ENCODE data around the gene CGN.
"Not testable (repeated sequence)": the region's sequence is repeated elsewhere in the genome, so short reads cannot be mapped to it uniquely, and the experiment has no call there.

Gene CGN

DNA sequence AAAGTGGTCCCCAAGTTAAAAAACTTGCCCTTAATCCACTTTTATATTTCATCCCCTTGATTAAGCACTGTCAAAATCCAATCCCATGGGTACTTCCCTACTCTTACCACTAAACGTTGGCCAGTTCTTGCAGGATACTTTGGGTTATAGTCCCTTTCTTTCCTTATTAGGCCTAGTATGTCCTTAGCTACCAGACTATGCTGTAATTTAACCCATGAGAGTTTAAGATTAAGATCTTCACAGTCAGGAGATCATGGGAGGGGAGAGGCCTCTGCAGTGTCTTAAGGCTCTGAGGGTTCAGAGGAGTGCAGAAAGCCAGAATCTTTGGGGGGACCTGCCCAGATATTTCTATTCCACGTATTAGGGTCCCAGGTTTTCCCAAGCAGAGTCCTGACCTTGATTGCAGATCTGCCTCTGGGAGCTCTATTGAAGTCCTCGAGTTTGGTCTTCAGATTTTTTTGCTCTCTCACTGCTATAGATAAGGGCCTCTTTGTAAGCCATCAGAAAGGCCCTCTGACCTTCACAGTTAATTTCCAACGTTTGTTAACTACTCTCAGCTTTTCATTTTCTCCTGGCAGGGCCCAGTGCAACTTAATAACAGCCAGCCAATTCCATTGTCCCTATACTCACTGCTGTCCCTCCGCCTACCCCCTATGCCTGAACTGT lies 9.0 kb upstream of the CGN start:
- DNase-seq (ENCODE audit: low read depth in 2 of 2), result no peak

DNA sequence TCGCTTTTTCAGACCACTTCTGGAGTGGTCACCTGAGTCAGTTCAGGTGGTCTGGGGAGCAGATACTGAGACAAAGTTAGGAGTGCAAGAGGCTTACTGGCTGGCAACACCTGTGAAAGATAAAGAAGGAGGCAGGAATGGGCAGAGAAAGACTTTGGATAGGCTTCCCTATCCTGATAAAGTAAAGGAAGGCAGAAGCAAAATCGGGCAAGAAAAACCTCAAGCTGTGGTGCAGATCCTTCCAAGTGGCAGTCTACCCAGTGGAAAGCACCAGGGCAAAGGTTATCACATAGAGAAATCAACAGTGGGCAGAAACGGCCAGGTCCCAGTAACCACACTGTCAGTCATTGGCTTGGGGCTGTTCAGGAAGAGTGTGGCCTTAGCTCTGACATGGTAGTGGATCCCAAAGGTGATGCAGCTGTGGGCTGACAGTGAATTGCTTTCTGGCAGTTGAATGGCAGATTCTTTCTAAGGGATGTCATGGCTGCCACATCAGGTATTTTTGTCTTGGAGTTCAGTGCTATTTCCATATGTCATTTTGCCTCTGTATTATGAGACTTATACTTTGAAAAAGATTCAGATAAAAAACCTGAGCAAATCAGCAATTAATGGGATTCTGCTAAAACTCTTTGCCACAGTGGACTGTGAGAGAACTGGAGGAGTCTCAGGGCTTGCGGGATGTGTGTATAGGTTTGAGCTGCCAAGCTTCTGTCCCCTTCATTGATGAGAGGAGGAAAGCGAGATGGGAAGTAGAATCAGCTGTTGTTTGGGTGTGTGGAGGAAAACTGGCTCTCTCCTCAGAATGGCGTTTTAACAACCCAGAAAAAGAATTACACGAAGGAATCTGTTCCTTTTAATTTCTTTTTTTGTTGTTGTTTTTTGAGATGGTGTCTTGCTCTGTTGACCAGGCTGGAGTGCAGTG lies 8.1 kb upstream of the CGN start:
- no peak for DNase-seq (ENCODE audit: low read depth in 2 of 2)

DNA sequence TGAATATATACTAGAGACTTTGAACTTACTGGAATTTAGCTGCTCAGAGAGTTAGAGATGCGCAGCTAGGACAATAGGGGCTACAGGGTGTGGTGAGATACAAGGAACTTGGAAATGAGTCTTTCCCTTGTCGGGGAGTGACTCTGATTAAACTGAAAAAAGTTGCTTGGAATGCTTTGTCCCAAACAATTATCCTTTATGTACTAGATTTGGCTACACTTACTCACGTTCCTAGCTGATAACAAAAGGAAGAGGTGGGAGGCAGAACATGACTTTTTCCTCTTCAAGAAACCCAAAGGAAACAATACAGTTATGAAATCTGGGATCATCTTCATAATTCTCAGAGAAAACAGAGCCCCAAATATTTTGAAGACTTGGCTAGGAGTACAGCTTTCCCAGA lies 6.9 kb upstream of the CGN start:
- DNase-seq (ENCODE audit: low read depth in 2 of 2), result no peak

DNA sequence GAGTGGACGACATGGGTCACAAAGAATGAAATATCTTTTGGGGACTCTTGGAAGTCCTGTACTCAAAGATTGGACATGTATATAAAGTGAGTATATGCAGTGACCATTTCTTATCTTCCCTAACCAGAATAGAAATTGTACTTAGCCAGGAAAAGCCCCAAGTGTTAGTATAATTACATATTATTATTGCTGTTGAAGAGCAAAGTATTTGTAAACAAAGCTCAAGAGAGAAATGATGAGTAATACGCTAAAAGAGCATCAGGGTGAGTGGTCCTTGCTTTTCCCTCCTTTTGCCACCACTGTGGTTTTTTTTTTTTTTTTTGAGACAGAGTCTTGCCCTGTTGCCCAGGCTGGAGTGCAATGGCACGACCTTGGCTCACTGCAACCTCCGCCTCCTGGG lies 6.4 kb upstream of the CGN start:
- no peak for DNase-seq (ENCODE audit: low read depth in 2 of 2)

DNA sequence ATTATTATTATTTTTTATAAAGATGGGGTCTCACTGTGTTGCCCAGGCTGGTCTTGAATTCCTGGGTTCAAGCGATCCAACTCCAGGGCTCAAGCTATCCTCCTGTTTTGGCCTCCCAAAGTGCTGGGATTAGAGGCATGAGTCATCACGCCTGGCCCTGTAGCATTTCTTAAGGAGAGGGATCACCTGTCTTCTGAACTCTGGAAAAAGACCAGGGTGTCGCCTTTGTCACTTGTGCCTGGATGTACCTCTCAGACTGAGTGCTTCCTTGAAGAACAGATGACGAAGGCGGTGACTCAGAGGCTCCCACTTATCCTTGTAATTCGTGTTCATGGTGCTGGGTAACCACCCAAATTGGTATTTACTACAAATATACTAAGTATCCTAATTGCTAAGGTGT lies 2.4 kb upstream of the CGN start:
- DNase-seq (ENCODE audit: low read depth in 2 of 2), result no peak

DNA sequence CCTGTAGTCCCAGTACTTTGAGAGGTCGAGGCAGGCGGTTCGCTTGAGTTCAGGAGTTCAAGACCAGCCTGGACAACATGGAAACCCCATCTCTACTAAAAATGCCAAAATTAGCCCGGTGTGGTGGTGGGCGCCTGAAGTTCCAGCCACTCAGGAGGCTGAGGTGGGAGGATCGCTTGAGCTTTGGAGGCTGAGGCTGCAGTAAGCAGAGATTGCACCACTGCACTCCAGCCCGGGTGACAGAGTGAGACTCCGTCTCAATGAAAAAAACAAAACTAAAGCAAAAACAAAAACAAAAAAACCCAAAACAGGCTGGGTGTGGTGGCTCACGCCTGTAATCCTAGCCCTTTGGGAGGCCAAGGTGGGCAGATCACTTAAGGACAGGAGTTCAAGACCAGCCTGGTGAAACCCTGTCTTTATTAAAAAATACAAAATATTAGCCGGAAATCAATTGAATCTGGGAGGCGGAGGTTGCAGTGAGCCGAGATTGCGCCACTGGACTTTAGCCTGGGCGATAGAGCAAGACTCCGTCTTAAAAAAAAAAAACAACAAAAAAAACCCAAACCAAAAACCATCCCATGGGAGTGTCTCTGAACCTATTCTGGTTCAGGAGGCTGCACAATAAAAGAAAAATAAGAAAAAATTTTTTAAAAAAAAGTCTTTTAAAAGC lies 1.7 kb upstream of the CGN start:
- DNase-seq (ENCODE audit: low read depth in 2 of 2), result no peak

DNA sequence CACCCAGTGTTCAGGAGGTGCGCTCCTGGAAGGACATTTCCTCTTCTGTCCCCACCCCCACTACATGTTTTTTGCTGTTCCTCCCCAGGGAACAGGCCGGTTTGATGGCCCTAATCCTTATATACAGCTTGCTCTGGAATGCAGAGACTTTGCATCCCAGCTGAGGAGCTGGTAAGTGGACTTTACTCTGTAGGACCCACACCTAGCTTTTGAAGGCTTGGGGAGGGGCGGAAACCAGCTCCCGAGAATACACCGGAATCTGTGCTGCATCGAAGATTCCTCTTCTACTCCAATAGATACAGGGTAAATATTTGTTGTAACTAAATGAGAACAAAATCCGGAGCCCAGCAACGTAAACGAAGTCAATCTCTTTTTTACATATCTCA lies 1.2 kb upstream of the CGN start:
- DNase-seq (ENCODE audit: low read depth in 2 of 2), result no peak

DNA sequence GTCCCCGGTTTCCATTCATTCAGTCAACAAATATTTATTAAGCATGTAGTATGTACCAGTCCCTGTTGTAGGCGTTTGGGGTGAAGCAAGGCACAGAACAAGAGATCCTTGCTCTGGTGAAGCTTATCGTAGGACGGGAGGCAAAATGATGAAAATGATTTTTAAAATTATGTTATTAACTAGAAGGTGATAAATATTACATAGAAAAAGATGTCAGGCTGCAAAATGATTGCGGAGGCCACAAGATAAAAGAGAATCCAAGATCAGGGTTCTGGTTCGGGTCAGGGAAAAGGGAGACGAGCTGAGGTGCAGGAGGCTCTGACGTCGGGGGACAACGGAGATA lies 602 bp upstream of the CGN start:
- DNase-seq (ENCODE audit: low read depth in 2 of 2), result no peak

DNA sequence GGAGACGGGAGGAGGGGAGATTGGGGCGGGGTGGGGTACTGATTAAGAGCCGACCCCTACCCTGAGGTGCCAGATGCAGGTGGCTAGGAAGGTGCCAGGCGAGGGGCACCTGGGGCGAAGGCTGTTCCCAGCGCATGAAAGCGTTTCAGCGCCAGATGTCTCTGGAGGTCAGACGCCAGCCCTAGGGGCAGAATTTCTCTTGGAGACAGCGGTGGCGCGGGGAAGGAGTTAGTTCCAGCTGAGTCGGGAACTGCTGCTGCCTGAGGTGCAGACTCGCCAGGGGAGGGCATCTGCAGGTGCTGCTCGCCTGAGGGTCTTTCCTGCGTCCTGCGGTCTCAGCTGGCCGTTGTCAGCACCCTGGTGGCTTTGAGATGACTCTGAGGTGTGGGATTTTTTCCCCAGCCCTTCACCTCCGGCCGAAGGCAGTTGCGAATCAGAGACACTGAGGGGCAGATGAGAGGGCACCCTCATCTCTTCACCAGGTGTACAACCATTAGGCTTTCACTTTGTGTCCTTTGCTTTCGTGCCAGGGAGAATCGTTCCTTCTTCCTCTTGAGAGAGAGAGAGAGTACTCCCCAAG lies 539 bp downstream of the CGN start:
- DNase-seq (ENCODE audit: low read depth in 2 of 2), result no peak

DNA sequence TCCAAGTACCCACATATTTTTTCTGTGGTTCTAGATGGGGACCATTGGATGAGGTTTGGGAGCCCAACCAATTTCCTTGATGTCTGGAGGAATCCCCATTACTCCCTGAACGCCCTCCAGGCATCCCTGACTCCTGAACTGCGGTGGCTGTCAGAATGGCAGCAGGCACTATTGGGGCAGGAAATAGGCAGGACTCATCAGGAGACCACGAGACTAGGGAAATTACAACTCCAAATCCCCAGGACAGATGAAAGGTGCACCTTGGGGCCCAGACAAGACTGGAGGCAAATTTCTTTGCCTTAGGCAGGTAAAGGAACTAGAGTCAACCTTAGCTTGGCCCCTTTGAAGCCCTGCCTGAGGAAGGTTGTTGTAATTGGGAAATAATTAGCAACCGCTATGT lies 1.1 kb downstream of the CGN start:
- DNase-seq (ENCODE audit: low read depth in 2 of 2), result no peak

DNA sequence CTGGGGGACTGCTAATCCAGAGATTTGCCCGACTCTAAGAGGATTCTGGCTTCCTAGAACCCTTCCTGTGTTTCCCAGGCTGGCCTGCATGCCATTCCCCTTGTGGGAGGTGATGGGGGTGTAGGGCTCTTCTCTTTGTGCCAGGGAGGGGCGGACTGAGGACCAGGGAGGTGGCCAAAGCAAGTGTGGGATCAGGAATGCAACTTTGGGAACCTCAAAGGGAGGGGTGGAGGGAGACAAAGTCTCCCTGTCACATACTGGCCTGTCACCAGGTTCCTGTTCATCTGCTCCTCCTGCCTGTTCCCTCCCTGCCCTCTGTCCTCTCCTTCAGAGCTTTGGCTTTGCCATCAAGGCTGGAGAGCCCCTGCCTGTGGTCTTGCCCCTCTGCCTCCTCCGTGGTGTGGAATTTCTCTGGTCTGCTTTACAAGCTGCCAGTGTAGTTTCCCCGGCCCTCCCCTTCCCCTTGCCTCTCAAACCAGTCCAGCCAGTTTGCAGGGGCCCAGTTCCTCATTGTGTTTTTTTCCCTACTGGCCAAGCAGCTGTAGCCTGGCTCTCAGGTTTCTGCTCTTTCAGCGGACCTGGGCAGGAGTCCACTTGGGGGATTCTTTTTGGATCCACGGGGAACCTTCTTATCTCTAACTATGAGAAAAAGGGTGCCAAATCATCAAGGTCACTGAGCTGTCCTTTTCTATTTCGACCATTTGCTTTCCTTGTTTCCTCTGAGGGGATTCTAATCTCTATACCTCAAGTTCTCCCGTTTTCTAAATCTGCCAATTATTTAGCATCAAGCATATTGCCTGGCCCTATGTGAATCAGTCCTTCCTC lies 1.8 kb downstream of the CGN start:
- no peak for DNase-seq (ENCODE audit: low read depth in 2 of 2)

DNA sequence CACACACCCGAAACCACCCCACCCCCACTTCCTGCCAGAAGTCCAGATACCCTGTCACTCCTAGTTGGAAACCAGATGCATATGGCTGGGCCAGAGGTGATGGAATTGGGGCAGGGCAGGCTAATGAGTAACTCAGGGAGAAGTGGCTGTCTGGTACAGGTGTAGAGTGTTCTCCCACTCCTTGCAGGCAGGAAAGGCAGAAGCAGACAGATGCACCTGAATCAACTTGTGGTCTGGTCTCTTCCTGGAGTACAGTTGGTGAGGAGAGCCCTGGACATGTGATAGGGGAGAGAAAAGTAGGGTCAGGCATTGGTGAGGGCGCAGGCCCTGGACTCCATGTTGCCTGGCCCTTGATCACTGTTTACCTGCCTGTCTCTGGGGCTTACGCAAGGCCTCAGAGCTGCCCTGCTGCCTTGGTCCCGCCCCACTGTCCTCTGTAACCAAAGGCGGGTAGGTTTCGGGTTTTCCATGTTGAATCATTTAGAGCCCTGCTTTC lies 2.5 kb downstream of the CGN start:
- no peak for DNase-seq (ENCODE audit: low read depth in 2 of 2)

DNA sequence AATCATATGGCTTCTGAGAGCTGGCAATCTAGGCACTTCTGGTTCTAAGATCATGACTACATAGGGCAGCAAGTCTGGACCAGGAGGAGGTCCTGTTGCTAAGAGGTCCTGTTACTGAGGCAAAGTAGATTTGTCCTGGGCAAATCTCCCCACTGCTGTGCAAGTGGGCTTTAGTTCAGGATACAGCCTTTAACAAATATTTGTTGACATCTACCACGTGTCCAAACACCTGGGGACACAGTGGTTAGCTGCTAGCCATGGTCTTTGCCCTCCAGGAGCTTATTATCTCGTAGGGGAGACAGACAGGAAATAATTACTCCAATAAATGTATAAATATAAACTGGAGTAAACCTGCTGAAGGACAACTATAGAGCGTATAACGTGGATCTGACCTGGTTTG lies 3.2 kb downstream of the CGN start:
- DNase-seq (ENCODE audit: low read depth in 2 of 2), result no peak

DNA sequence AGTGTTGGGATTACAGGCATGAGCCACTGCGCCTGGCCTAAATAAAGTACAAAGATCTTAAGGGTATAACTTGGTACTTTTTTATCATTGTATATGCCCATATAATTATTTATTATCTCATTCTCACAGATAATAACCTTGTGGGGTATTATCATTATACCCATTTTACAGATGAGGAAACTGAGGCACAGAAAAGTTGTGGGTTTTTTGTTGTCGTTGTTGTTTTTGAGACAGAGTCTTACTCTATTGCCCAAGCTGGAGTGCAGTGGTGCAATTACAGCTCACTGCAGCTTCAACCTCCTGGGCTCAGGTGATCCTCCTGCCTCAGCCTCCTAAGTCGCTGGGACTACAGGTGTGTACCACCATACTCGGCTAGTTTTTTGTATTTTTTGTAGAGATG lies 4.1 kb downstream of the CGN start:
- no peak for DNase-seq (ENCODE audit: low read depth in 2 of 2)

DNA sequence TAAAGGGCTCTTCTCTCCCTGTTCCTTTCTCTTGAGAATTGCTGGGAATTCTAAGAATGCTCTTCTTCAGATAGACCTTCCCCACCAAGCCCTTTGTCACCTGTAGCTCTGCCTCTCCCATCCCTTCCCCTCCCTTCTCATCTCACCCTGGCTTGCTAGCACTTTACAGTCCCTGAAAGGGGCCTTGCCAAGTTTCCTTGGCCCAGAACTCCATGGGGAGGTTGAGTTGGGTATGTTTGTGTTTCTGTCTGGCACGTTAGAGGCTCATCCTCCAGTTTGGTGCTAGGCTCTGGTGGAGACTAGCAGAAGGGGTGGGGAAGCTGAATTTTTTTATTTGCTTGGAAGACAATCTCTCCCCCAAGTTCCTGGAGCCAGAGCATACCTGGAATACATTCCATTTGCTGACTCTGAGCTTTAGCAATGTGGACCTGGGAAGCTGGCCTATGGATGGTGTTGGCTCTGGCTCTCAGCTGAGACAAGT lies 4.9 kb downstream of the CGN start:
- no peak for DNase-seq (ENCODE audit: low read depth in 2 of 2)

DNA sequence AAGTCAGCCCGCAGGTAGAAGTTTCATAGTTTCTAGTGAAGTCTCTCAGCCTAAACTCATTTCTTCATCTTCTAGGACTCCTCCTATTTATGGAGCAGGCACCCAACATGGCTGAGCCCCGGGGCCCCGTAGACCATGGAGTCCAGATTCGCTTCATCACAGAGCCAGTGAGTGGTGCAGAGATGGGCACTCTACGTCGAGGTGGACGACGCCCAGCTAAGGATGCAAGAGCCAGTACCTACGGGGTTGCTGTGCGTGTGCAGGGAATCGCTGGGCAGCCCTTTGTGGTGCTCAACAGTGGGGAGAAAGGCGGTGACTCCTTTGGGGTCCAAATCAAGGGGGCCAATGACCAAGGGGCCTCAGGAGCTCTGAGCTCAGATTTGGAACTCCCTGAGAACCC lies 7.2 kb downstream of the CGN start:
- DNase-seq (ENCODE audit: low read depth in 2 of 2), result no peak

DNA sequence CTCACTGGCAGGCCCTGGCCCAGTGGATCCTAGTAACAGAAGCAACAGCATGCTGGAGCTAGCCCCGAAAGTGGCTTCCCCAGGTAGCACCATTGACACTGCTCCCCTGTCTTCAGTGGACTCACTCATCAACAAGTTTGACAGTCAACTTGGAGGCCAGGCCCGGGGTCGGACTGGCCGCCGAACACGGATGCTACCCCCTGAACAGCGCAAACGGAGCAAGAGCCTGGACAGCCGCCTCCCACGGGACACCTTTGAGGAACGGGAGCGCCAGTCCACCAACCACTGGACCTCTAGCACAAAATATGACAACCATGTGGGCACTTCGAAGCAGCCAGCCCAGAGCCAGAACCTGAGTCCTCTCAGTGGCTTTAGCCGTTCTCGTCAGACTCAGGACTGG lies 7.7 kb downstream of the CGN start:
- DNase-seq (ENCODE audit: low read depth in 2 of 2), result no peak

DNA sequence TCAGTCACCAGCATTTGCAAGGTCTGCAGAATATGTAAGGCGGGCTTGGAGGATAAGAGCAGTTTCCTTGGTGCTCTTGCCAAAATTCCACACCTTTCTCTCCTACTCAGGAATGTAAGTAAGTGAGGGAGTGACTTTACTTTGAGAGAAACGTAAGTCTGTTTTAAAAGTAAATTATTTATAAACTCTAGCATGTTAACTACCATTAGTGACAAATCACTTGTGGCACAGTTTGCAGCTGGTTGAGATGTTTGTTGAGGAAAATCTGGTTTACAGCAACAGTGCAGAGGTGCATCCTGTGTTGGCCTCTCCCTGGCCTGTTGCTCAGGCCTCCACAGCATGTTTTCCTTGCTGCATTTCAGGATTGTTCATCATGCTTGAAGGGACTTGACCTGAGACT lies 8.5 kb downstream of the CGN start:
- DNase-seq (ENCODE audit: low read depth in 2 of 2), result no peak

DNA sequence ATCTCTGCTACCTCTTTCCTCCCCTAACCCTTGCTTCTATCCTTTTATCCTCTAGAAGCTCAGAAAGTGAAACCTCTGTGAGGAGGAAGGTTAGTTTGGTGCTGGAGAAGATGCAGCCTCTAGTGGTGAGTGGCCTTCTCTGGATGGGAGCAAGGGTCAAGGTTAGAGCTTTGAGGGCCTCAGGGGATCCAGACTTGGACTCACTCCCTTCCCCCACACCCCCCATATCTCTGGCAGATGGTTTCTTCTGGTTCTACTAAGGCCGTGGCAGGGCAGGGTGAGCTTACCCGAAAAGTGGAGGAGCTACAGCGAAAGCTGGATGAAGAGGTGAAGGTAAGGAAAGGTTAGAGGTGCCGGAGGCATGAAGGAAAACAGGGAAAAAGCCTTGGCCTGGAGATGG lies 9.2 kb downstream of the CGN start:
- DNase-seq (ENCODE audit: low read depth in 2 of 2), result no peak

DNA sequence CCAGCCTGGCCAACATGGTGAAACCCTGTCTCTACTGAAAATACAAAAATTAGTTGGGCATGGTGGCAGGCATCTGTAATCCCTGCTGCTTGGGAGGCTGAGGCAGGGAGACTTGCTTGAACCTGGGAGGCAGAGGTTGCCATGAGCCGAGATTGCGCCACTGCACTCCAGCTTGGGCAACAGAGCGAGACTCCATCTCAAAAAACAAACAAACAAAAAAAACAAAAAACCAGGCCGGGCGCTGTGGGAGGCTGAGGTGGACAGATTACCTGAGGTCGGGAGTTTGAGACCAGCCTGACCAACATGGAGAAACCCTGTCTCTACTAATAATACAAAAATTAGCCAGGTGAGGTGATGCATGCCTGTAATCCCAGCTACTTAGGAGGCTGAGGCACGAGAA lies 11.2 kb downstream of the CGN start:
- not testable (repeated sequence) for DNase-seq (ENCODE audit: low read depth in 2 of 2)

DNA sequence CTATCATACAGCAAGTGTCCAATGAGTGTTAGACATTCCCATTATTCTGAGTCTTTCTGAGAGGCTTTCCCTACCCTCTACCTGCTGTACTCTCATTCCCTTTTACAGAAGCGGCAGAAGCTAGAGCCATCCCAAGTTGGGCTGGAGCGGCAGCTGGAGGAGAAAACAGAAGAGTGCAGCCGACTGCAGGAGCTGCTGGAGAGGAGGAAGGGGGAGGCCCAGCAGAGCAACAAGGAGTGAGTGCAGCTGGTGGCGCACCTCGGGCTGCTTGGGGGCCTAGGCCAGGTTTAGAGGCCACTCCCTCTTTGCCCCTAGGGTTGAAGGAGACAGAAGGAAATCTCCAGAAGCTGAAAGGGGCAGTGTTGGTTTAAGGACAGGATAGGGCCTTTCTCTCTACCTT lies 12.1 kb downstream of the CGN start:
- DNase-seq (ENCODE audit: low read depth in 2 of 2), result no peak

DNA sequence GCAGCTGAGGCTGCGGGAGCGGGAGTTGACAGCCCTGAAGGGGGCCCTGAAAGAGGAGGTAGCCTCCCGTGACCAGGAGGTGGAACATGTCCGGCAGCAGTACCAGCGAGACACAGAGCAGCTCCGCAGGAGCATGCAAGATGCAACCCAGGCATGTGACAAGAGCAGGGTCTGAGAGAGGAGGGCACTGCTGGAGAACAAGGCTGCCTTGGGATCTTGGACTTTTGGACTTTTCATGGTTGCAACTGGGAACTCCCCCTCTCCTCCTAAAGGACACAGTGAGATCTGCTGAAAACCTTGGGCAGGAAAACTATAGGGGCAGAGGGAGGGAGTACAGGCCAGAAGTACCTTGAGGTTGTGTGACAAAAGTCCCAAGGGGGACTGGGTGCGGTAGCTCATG lies 13.5 kb downstream of the CGN start:
- DNase-seq (ENCODE audit: low read depth in 2 of 2), result no peak
